Adrenal gland (tissue), 5 donors: ENCODE results near the gene RRBP1.

Experiments
- CTCF ChIP-seq, 6 experiments: fragments of 450-650 bp in 4 of 6; fragments of 200-600 bp in 2 of 6; sonication (generic) in 1 of 6; IDR thresholded peaks; 1 replicate in 5 of 6; 2 replicates in 1 of 6; pipeline versions ENCODE4 v1.5.1 to v1.8.0; 2016 to 2021; ENCODE audit warnings: antibody characterized with exemption in 6 of 6, mild to moderate bottlenecking in 2 of 6, moderate library complexity in 1 of 6
- POLR2A ChIP-seq, 2 donors: fragments of 450-650 bp; IDR thresholded peaks; one replicate each; pipeline ENCODE4 v1.6.1; 2017; ENCODE audit warnings: antibody characterized with exemption in 2 of 2, mild to moderate bottlenecking in 2 of 2, moderate library complexity in 1 of 2
- donor health status: DM: no; HTN: no; CAD: no.

- no peak for TF ChIP-seq POLR2A (IDR thresholded peaks at IDR 0.05)
- no peak for TF ChIP-seq CTCF (IDR thresholded peaks at IDR 0.05)
Observed at GRCh38 chr20:17721802-17722486, 39.9 kb upstream of the RRBP1 start.
